Stomach (tissue), 4 donors: ENCODE measurements around the gene TOR4A.

Source experiments
- CTCF ChIP-seq, 7 experiments: fragments of 450-650 bp in 4 of 7; fragments of 200-600 bp in 3 of 7; sonication (generic) in 3 of 7; IDR thresholded peaks; one replicate each; pipeline ENCODE4 v1.5.1; 2016 to 2019; ENCODE audit warnings: antibody characterized with exemption in 7 of 7, control low read depth in 2 of 7, mild to moderate bottlenecking in 1 of 7
- EP300 ChIP-seq: sonication (generic); formaldehyde crosslinking; IDR thresholded peaks from one replicate; pipeline ENCODE4 v1.6.1; 2017; ENCODE audit warnings: antibody characterized with exemption

- TF ChIP-seq CTCF (IDR thresholded peaks at IDR 0.05) (no peak), EP300 (no peak)
Measured at GRCh38 chr9:137245450-137246421, 31.8 kb upstream of the TOR4A start.
